ENCODE results near the gene CASQ1. TPM values are rescaled to one million over a fixed set of nuclear protein-coding genes. Genes with fewer than 3 reads are reported as not detected.

The CASQ1 gene
- total RNA-seq, 3 donors from 2014 or later (not counting 1 experiment from before 2014, with no cell fraction given) = not detected

- Histone ChIP-seq H3K4me3 (ENCODE audit: low read length) (no peak overlapping the region), H3K27me3 (ENCODE audit: control insufficient read depth, insufficient read depth, low read length) (no peaks in the 10 kb centered on the region), H3K36me3 (ENCODE audit: control insufficient read depth, insufficient read depth, low read length) (no peaks in the 10 kb centered on the region), H3K27ac (ENCODE audit: low read length) (no peak overlapping the region), H3K9me3 (ENCODE audit: control insufficient read depth, insufficient read depth, low read length) (no peaks in the 10 kb centered on the region), H3K4me1 (ENCODE audit: control insufficient read depth, insufficient read depth, low read length) (no peaks in the 10 kb centered on the region)
- no peaks in the 10 kb centered on the region for H3K4me1 Mint-ChIP-seq
- no peak for ATAC-seq
- no peak for DNase-seq
- no peak for TF ChIP-seq CTCF (IDR thresholded peaks at IDR 0.05)
- H3K4me3 Mint-ChIP-seq = no peak overlapping the region
- intact Hi-C loops (cut with micrococcal nuclease) = no loop called here
- H3K27me3 Mint-ChIP-seq (ENCODE audit: low read depth in 2 of 2) = peaks cover 8 to 31% of the 10 kb centered on the region in 2 donors
- H3K36me3 Mint-ChIP-seq = no peaks in the 10 kb centered on the region
- no peak overlapping the region for H3K27ac Mint-ChIP-seq
- no peaks in the 10 kb centered on the region for H3K9me3 Mint-ChIP-seq
- 95% methylated on average over 4 of the region's 4 CpGs for WGBS (ENCODE audit: insufficient coverage)
Measured at GRCh38 chr1:160179336-160179735, 11.0 kb upstream of the CASQ1 start.

GRCh38 chr1:160186246-160186645 is 4.1 kb upstream of the CASQ1 start:
- no peaks in the 10 kb centered on the region for H3K9me3 Mint-ChIP-seq
- 89% methylated on average over 7 of the region's 7 CpGs for WGBS (ENCODE audit: insufficient coverage)

GRCh38 chr1:160186729-160187128 is 3.6 kb upstream of the CASQ1 start:
- H3K4me3 Mint-ChIP-seq = no peak overlapping the region
- Histone ChIP-seq H3K4me1 (ENCODE audit: control insufficient read depth, insufficient read depth, low read length) (no peaks in the 10 kb centered on the region), H3K36me3 (ENCODE audit: control insufficient read depth, insufficient read depth, low read length) (no peaks in the 10 kb centered on the region), H3K27ac (ENCODE audit: low read length) (no peak overlapping the region), H3K9me3 (ENCODE audit: control insufficient read depth, insufficient read depth, low read length) (no peaks in the 10 kb centered on the region), H3K27me3 (ENCODE audit: control insufficient read depth, insufficient read depth, low read length) (no peaks in the 10 kb centered on the region), H3K4me3 (ENCODE audit: low read length) (no peak overlapping the region)
- no peaks in the 10 kb centered on the region for H3K4me1 Mint-ChIP-seq
- DNase-seq (no peak), ATAC-seq (no peak)
- H3K9me3 Mint-ChIP-seq = no peaks in the 10 kb centered on the region
- no peak overlapping the region for H3K27ac Mint-ChIP-seq
- intact Hi-C loops (cut with micrococcal nuclease) = no loop called here
- peaks cover 10 to 12% of the 10 kb centered on the region in 2 donors for H3K27me3 Mint-ChIP-seq (ENCODE audit: low read depth in 2 of 2)
- TF ChIP-seq CTCF (IDR thresholded peaks at IDR 0.05) = no peak
- 86% methylated on average over 2 of the region's 2 CpGs for WGBS (ENCODE audit: insufficient coverage)
- no peaks in the 10 kb centered on the region for H3K36me3 Mint-ChIP-seq

More at GRCh38 chr1:160186246-160186645, 4.1 kb upstream of the CASQ1 start:
- H3K27ac ChIP-seq (ENCODE audit: low read length) = no peak overlapping the region
- no peaks in the 10 kb centered on the region for H3K4me1 ChIP-seq (ENCODE audit: control insufficient read depth, insufficient read depth, low read length)
- no peak overlapping the region for H3K4me3 ChIP-seq (ENCODE audit: low read length)
- no peak overlapping the region for H3K4me3 Mint-ChIP-seq
- H3K27me3 Mint-ChIP-seq (ENCODE audit: low read depth in 2 of 2) = peaks cover 10 to 14% of the 10 kb centered on the region in 2 donors
- no peaks in the 10 kb centered on the region for H3K36me3 ChIP-seq (ENCODE audit: control insufficient read depth, insufficient read depth, low read length)
- no peaks in the 10 kb centered on the region for H3K27me3 ChIP-seq (ENCODE audit: control insufficient read depth, insufficient read depth, low read length)
- DNase-seq = no peak
- H3K9me3 ChIP-seq (ENCODE audit: control insufficient read depth, insufficient read depth, low read length) = no peaks in the 10 kb centered on the region
- H3K4me1 Mint-ChIP-seq = no peaks in the 10 kb centered on the region
- intact Hi-C loops (cut with micrococcal nuclease) = no loop called here
- no peak for ATAC-seq
- no peaks in the 10 kb centered on the region for H3K36me3 Mint-ChIP-seq
- no peak for TF ChIP-seq CTCF (IDR thresholded peaks at IDR 0.05)
- no peak overlapping the region for H3K27ac Mint-ChIP-seq

GRCh38 chr1:160187407-160187806 is 3.0 kb upstream of the CASQ1 start:
- intact Hi-C loops (cut with micrococcal nuclease) = no loop called here
- H3K27me3 ChIP-seq (ENCODE audit: control insufficient read depth, insufficient read depth, low read length) = no peaks in the 10 kb centered on the region
- DNase-seq (no peak), ATAC-seq (no peak)
- H3K36me3 Mint-ChIP-seq = no peaks in the 10 kb centered on the region
- no peaks in the 10 kb centered on the region for H3K9me3 ChIP-seq (ENCODE audit: control insufficient read depth, insufficient read depth, low read length)
- WGBS (ENCODE audit: insufficient coverage) = 81% methylated on average over 7 of the region's 7 CpGs
- H3K27ac Mint-ChIP-seq = no peak overlapping the region
- H3K9me3 Mint-ChIP-seq = no peaks in the 10 kb centered on the region
- no peak overlapping the region for H3K27ac ChIP-seq (ENCODE audit: low read length)
- H3K4me3 ChIP-seq (ENCODE audit: low read length) = no peak overlapping the region
- H3K36me3 ChIP-seq (ENCODE audit: control insufficient read depth, insufficient read depth, low read length) = no peaks in the 10 kb centered on the region
- no peak overlapping the region for H3K4me3 Mint-ChIP-seq
- no peak for TF ChIP-seq CTCF (IDR thresholded peaks at IDR 0.05)
- H3K4me1 Mint-ChIP-seq = no peaks in the 10 kb centered on the region
- peaks cover 8% of the 10 kb centered on the region in 2 donors for H3K27me3 Mint-ChIP-seq (ENCODE audit: low read depth in 2 of 2)
- H3K4me1 ChIP-seq (ENCODE audit: control insufficient read depth, insufficient read depth, low read length) = no peaks in the 10 kb centered on the region

Data from natural killer cell (primary cell).